Heart left ventricle (tissue), 13 donors: ENCODE data around the gene MCAM.

Source experiments
- POLR2A ChIP-seq, 2 donors: fragments of 450-650 bp; IDR thresholded peaks; one replicate each; pipeline ENCODE4 v1.6.1; 2017; ENCODE audit warnings: antibody characterized with exemption in 2 of 2, mild to moderate bottlenecking in 2 of 2, moderate library complexity in 2 of 2
- TF ChIP-seq, protein P1 (sequence below), 12 donors: fragments of 200-600 bp; sonication (generic) in 4 of 12; IDR thresholded peaks; one replicate each; pipeline versions ENCODE4 v1.5.0 to v1.8.0; 2018 to 2022; ENCODE audit warnings: antibody characterized with exemption in 12 of 12, mild to moderate bottlenecking in 5 of 12
- donor health status: ischemic (EF 13 %, LVEDD 7.1; RV severe dilation, severe dysfunction).
- donor health status: DM: no; HTN: yes; CAD: no.
- donor health status: DM: no; HTN: no; CAD: no.
- donor health status: ischemic (EF 25% LVEDD 6.9; RV normal size, moderate dysfunction).
- donor health status: ischemic (EF 25% LVEDD 5.7; RV mildly dilated, moderate dysfunction).
- donor health status: ischemic (EF 35%, LVEDD 5.7; RV mildly dilated, moderate dysfunction).
- donor health status: nonischemic (EF 11% LVEDD 7.7; RV severe dilation, severe dysfunction).
- donor health status: DM: yes; HTN: yes; CAD: no.
- donor health status: PGD.
- donor health status: ischemic (EF 29% LVEDD 5.4; RV normal size, mild dysfunction).
- donor health status: nonischemic (EF 23%, LVEDD 6.1; RV moderate dilation, normal function).

GRCh38 chr11:119357074-119357473 lies 40.1 kb upstream of the MCAM start:
- TF ChIP-seq POLR2A (IDR thresholded peaks at IDR 0.05) = no peak
- TF ChIP-seq, protein P1, sequence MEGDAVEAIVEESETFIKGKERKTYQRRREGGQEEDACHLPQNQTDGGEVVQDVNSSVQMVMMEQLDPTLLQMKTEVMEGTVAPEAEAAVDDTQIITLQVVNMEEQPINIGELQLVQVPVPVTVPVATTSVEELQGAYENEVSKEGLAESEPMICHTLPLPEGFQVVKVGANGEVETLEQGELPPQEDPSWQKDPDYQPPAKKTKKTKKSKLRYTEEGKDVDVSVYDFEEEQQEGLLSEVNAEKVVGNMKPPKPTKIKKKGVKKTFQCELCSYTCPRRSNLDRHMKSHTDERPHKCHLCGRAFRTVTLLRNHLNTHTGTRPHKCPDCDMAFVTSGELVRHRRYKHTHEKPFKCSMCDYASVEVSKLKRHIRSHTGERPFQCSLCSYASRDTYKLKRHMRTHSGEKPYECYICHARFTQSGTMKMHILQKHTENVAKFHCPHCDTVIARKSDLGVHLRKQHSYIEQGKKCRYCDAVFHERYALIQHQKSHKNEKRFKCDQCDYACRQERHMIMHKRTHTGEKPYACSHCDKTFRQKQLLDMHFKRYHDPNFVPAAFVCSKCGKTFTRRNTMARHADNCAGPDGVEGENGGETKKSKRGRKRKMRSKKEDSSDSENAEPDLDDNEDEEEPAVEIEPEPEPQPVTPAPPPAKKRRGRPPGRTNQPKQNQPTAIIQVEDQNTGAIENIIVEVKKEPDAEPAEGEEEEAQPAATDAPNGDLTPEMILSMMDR (IDR thresholded peaks at IDR 0.05) = no peak
